Panc1 (cell line): ENCODE data around the gene FUBP3. TPM values are rescaled to one million over a fixed set of nuclear protein-coding genes. Genes with fewer than 3 reads are reported as not detected.

Experiments used
- ATAC-seq: fragments of 200-7000 bp; cut with Tn5 transposase; 2 replicates; pipeline ENCODE4 v1.9.1; 2020; ENCODE audit warnings: mild to moderate bottlenecking, moderate library complexity
- BruUV-seq: library from RNA; stranded (reverse); fragments of 400-500 nt; replicated peaks from 2 replicates; lab custom pipeline; 2021; lab: Mats Ljungman, UMichigan
- CTCF ChIA-PET: fragments of 300-600 bp; sonication (Branson Sonifier 250); formaldehyde crosslinking; loops from one replicate; lab custom pipeline; 2022; ENCODE audit warnings: antibody characterized with exemption; lab: Charles Lee
- POLR2A ChIA-PET: fragments of 300-600 bp; sonication (Branson Sonifier 250); formaldehyde crosslinking; loops from one replicate; lab custom pipeline; 2022; ENCODE audit warnings: antibody characterized with exemption; lab: Charles Lee
- DNase-seq: peaks from one replicate; pipeline ENCODE4 v3.0.0-alpha.2; 2010; ENCODE audit warnings: low read depth, low spot score
- H3K27ac ChIP-seq: 2 replicates; pipeline ENCODE4 v1.5.1; 2011; ENCODE audit warnings: mild to moderate bottlenecking, low read length, inconsistent platforms
- H3K27me3 ChIP-seq: fragments of 200-500 bp; sonication (Bioruptor generic); 2 replicates; pipeline ENCODE4 v1.6.0; 2014; ENCODE audit warnings: low read length, inconsistent platforms; ENCODE audit not compliant: control insufficient read depth, insufficient read depth
- H3K36me3 ChIP-seq: fragments of 200-500 bp; sonication (Bioruptor generic); 2 replicates; pipeline ENCODE4 v1.5.1; 2014; ENCODE audit warnings: inconsistent platforms, mild to moderate bottlenecking, low read length, moderate library complexity; ENCODE audit not compliant: control insufficient read depth, insufficient read depth
- H3K4me1 ChIP-seq: 2 replicates; pipeline ENCODE4 v1.5.1; 2011; ENCODE audit warnings: inconsistent platforms, mild to moderate bottlenecking, low read length, moderate library complexity; ENCODE audit not compliant: control insufficient read depth, insufficient read depth
- H3K4me3 ChIP-seq, 2 experiments: 2 replicates each; pipeline ENCODE4 v1.5.1; 2011 to 2012; ENCODE audit warnings: low read depth in 2 of 2, low read length in 2 of 2, mild to moderate bottlenecking in 2 of 2, inconsistent platforms in 1 of 2, moderate library complexity in 1 of 2
- H3K9me3 ChIP-seq: fragments of 200-500 bp; sonication (Bioruptor generic); 2 replicates; pipeline ENCODE4 v1.5.1; 2014; ENCODE audit warnings: low read depth, mild to moderate bottlenecking, inconsistent platforms, low read length, moderate library complexity; ENCODE audit not compliant: control insufficient read depth, insufficient read depth
- CTCF ChIP-seq: fragments of 450-650 bp; IDR thresholded peaks from 2 replicates; pipeline ENCODE4 v1.5.1; 2017; ENCODE audit warnings: mild to moderate bottlenecking
- POLR2AphosphoS5 ChIP-seq: IDR thresholded peaks from 2 replicates; pipeline ENCODE4 v1.6.1; 2012; ENCODE audit warnings: mild to moderate bottlenecking, low read depth, low read length, moderate library complexity
- REST ChIP-seq, 2 experiments: IDR thresholded peaks; 2 replicates each; pipeline ENCODE4 v1.6.1; 2011 to 2012; ENCODE audit warnings: low read depth in 2 of 2, control low read depth in 1 of 2, low read length in 1 of 2, mild to moderate bottlenecking in 1 of 2, moderate library complexity in 1 of 2; ENCODE audit not compliant: insufficient read depth in 1 of 2
- SIN3A ChIP-seq: IDR thresholded peaks from 2 replicates; pipeline ENCODE4 v1.6.1; 2012; ENCODE audit warnings: low read depth, mild to moderate bottlenecking, low read length, moderate library complexity, borderline replicate concordance; ENCODE audit not compliant: insufficient read depth
- TCF7L2 ChIP-seq: IDR thresholded peaks from 2 replicates; pipeline ENCODE4 v1.6.1; 2011; ENCODE audit warnings: mild to moderate bottlenecking, low read depth, low read length, inconsistent platforms
- in situ Hi-C: cut with HindIII; loops from 2 replicates; pipeline ENCODE4 v1.10.0; 2016; ENCODE audit warnings: low sequenced_read_pairs, low pct_unique_long_range_greater_than_20kb
- intact Hi-C: fragments of 100-400 bp; cut with micrococcal nuclease; formaldehyde crosslinking; loops from one replicate; pipeline ENCODE4 v1.10.0; 2022; ENCODE audit not compliant: unreplicated experiment
- total RNA-seq: library from RNA; stranded (reverse); gene quantifications from one replicate; pipeline ENCODE4 v1.2.1, GENCODE V29; 2021; ENCODE audit not compliant: unreplicated experiment

Gene FUBP3
- total RNA-seq, 1 experiment from 2014 or later: 46.6 TPM

- TF ChIP-seq POLR2AphosphoS5 (no peak), REST (IDR thresholded peaks at IDR 0.05; ENCODE audit: insufficient read depth in 1 of 2, low read depth in 2 of 2, low read length in 1 of 2) (no peak), TCF7L2 (no peak), SIN3A (no peak), CTCF (no peak)
- ATAC-seq (no peak), DNase-seq (no peak)
- CTCF ChIA-PET: no interaction called here
- no peaks in the 10 kb centered on the region; the same call in 1 of the 2 replicates for H3K36me3 ChIP-seq
- H3K27me3 ChIP-seq: no peaks in the 10 kb centered on the region
- no peaks in the 10 kb centered on the region for H3K9me3 ChIP-seq
- BruUV-seq: no TSS peak
- POLR2A ChIA-PET: no interaction called here
- H3K4me1 ChIP-seq: no peaks in the 10 kb centered on the region
- no peak overlapping the region for H3K4me3 ChIP-seq
- in situ Hi-C loops: no loop called here
- no peak overlapping the region for H3K27ac ChIP-seq
- intact Hi-C loops: no loop called here
These were observed 10.9 kb downstream of the FUBP3 start for GRCh38 chr9:130590305-130590704.

GRCh38 chr9:130593020-130593419, 13.6 kb downstream of the FUBP3 start:
- no peak for TF ChIP-seq REST (IDR thresholded peaks at IDR 0.05; ENCODE audit: insufficient read depth in 1 of 2, low read depth in 2 of 2, low read length in 1 of 2)
- no peak for TF ChIP-seq POLR2AphosphoS5
- TF ChIP-seq TCF7L2: no peak
- TF ChIP-seq CTCF: no peak
- no peak for TF ChIP-seq SIN3A
- H3K4me1 ChIP-seq: no peaks in the 10 kb centered on the region
- H3K36me3 ChIP-seq: peaks cover 2% of the 10 kb centered on the region
- DNase-seq (no peak), ATAC-seq (no peak)
- POLR2A ChIA-PET: no interaction called here
- CTCF ChIA-PET: no interaction called here
- no peak overlapping the region for H3K27ac ChIP-seq
- in situ Hi-C loops (no loop called here), intact Hi-C loops (no loop called here)
- H3K27me3 ChIP-seq: no peaks in the 10 kb centered on the region
- H3K4me3 ChIP-seq: no peak overlapping the region
- BruUV-seq: no TSS peak
- no peaks in the 10 kb centered on the region for H3K9me3 ChIP-seq
